Upper lobe of left lung (tissue), 4 donors: ENCODE data around the gene C10orf67.

Experiments
- CTCF ChIP-seq, 6 experiments: fragments of 450-650 bp in 4 of 6; fragments of 200-600 bp in 2 of 6; sonication (generic) in 2 of 6; IDR thresholded peaks; one replicate each; pipeline ENCODE4 v1.5.1; 2016 to 2019; ENCODE audit warnings: antibody characterized with exemption in 6 of 6
- EP300 ChIP-seq, 4 donors: sonication (generic); formaldehyde crosslinking; IDR thresholded peaks; one replicate each; pipeline ENCODE4 v1.5.1; 2017; ENCODE audit warnings: antibody characterized with exemption in 4 of 4, control low read depth in 2 of 4
- POLR2A ChIP-seq, 4 donors: fragments of 450-650 bp; IDR thresholded peaks; one replicate each; pipeline ENCODE4 v1.5.1; 2016 to 2017; ENCODE audit warnings: antibody characterized with exemption in 4 of 4, mild to moderate bottlenecking in 2 of 4
- POLR2AphosphoS5 ChIP-seq, 2 donors: sonication (generic); formaldehyde crosslinking; IDR thresholded peaks; one replicate each; pipeline ENCODE4 v1.5.1; 2017; ENCODE audit warnings: antibody characterized with exemption in 2 of 2

DNA sequence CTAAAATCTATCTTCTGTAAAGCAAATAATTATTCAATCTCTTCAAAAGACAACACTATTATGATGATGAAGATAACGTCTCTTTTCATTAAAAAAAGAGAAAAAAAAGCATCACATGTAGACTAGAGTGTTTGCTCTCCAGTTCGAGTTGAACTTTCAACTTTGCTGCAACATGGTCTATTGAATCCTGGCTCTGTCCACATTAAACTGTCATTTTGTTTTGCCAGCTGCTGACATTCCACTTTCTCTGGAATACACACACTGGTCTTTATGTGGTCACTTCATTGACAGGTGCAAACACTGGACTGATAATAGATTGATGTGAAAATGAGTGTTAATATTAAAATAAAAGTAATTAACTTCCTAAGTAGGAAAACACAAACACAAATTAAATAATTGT, 90.8 kb downstream of the C10orf67 start:
- TF ChIP-seq CTCF (IDR thresholded peaks at IDR 0.05) (no peak), POLR2A (IDR thresholded peaks at IDR 0.05) (no peak), POLR2AphosphoS5 (IDR thresholded peaks at IDR 0.05) (no peak), EP300 (IDR thresholded peaks at IDR 0.05) (no peak)
